Measurements from ENCODE around the gene DAP.

The DAP gene

GRCh38 chr5:10705747-10706146, 55.3 kb downstream of the DAP start:
- no peak overlapping the region for H3K4me3 ChIP-seq (ENCODE audit: low read depth, low read length)
- no peak for TF ChIP-seq CTCF (IDR thresholded peaks at IDR 0.05; ENCODE audit: borderline replicate concordance, insufficient read depth, low read depth, low read length)

GRCh38 chr5:10704949-10705621, 55.9 kb downstream of the DAP start:
- no peak overlapping the region for H3K4me3 ChIP-seq (ENCODE audit: low read depth, low read length)
- no peak for TF ChIP-seq CTCF (IDR thresholded peaks at IDR 0.05; ENCODE audit: borderline replicate concordance, insufficient read depth, low read depth, low read length)

- TF ChIP-seq CTCF (IDR thresholded peaks at IDR 0.05; ENCODE audit: borderline replicate concordance, insufficient read depth, low read depth, low read length) = no peak
- H3K4me3 ChIP-seq (ENCODE audit: low read depth, low read length) = no peak overlapping the region
These were observed 57.4 kb downstream of the DAP start for GRCh38 chr5:10703676-10704075.

GRCh38 chr5:10702911-10703491, 58.0 kb downstream of the DAP start:
- TF ChIP-seq CTCF (IDR thresholded peaks at IDR 0.05; ENCODE audit: borderline replicate concordance, insufficient read depth, low read depth, low read length) = no peak
- H3K4me3 ChIP-seq (ENCODE audit: low read depth, low read length) = no peak overlapping the region

GRCh38 chr5:10702040-10702629, 58.9 kb downstream of the DAP start:
- no peak overlapping the region for H3K4me3 ChIP-seq (ENCODE audit: low read depth, low read length)
- TF ChIP-seq CTCF (IDR thresholded peaks at IDR 0.05; ENCODE audit: borderline replicate concordance, insufficient read depth, low read depth, low read length) = no peak

GRCh38 chr5:10701567-10702039, 59.4 kb downstream of the DAP start:
- peak; percentile 68 for TF ChIP-seq CTCF (IDR thresholded peaks at IDR 0.05; ENCODE audit: borderline replicate concordance, insufficient read depth, low read depth, low read length)
- H3K4me3 ChIP-seq (ENCODE audit: low read depth, low read length) = no peak overlapping the region

- no peak overlapping the region for H3K4me3 ChIP-seq (ENCODE audit: low read depth, low read length)
- no peak for TF ChIP-seq CTCF (IDR thresholded peaks at IDR 0.05; ENCODE audit: borderline replicate concordance, insufficient read depth, low read depth, low read length)
These were observed 60.5 kb downstream of the DAP start for GRCh38 chr5:10700516-10700915.

Data from GM12875 (cell line).